K562 (cell line): ENCODE data around the gene ARMCX2. TPM values are rescaled to one million over a fixed set of nuclear protein-coding genes. Genes with fewer than 3 reads are reported as not detected.

Experiments used
- ETV5 ChIP-seq: sonication (generic); formaldehyde crosslinking; IDR thresholded peaks from 2 replicates; pipeline ENCODE4 v1.4.0; 2020; ENCODE audit warnings: low read depth, mild to moderate bottlenecking, missing genetic modification reagents
- ETV6 ChIP-seq, 3 experiments: fragments of 150-350 bp in 1 of 3; sonication (generic) in 1 of 3; formaldehyde crosslinking in 1 of 3; IDR thresholded peaks; 2 replicates each; pipeline versions ENCODE4 v1.6.1 to v1.8.0; 2014 to 2022; ENCODE audit warnings: borderline replicate concordance in 2 of 3, low read depth in 2 of 3, antibody characterized with exemption in 1 of 3, low read length in 1 of 3, mild to moderate bottlenecking in 1 of 3, missing genetic modification reagents in 1 of 3
- FOXM1 ChIP-seq, 2 experiments: fragments of 450-650 bp in 1 of 2; sonication (generic) in 1 of 2; formaldehyde crosslinking in 1 of 2; IDR thresholded peaks; 2 replicates each; pipeline versions ENCODE4 v1.6.1 to v1.9.0; 2017 to 2022; ENCODE audit warnings: low read depth in 2 of 2, mild to moderate bottlenecking in 2 of 2, missing genetic modification reagents in 1 of 2, moderate library complexity in 1 of 2
- NR2F6 ChIP-seq: fragments of 450-650 bp; formaldehyde crosslinking; IDR thresholded peaks from 2 replicates; pipeline ENCODE4 v1.4.0; 2020; ENCODE audit warnings: mild to moderate bottlenecking
- ZBTB17 ChIP-seq: fragments of 450-650 bp; formaldehyde crosslinking; IDR thresholded peaks from 2 replicates; pipeline ENCODE4 v1.4.0; 2020; ENCODE audit warnings: mild to moderate bottlenecking
- ZNF436 ChIP-seq: fragments of 250-450, 450-650 bp; sonication (Bioruptor Pico); formaldehyde crosslinking; IDR thresholded peaks from 2 replicates; pipeline ENCODE4 v1.7.0; 2020; ENCODE audit warnings: mild to moderate bottlenecking
- polyA plus RNA-seq, 8 experiments: library from polyadenylated mRNA; depleted of rRNA in 4 of 8; stranded (reverse) in 5 of 8; unstranded in 3 of 8; fragments of >200 nt; fragmentation: Nextera tagmentation in 2 of 8; fragmentation: Illumina TruSeq in 1 of 8; extraction: Ambion mirVana in 2 of 8; extraction: Trizol in 1 of 8; gene quantifications; 2 replicates each; pipeline versions ENCODE4 v1.2.1 to v1.2.3, GENCODE V29; 2011 to 2014; ENCODE audit warnings: inconsistent platforms in 1 of 8, missing spikeins in 1 of 8
- total RNA-seq, 7 experiments: library from RNA; depleted of rRNA in 6 of 7; stranded (reverse); fragments of >200 nt in 6 of 7; fragmentation: Illumina TruSeq in 2 of 7; extraction: Trizol in 2 of 7; gene quantifications; 2 replicates each; pipeline versions ENCODE4 v1.2.1 to v1.2.3, GENCODE V29; 2011 to 2021; ENCODE audit warnings: low replicate concordance in 1 of 7
- TF ChIP-seq, protein P1 (sequence below): fragments of 200-600 bp; sonication (generic); IDR thresholded peaks from one replicate; pipeline ENCODE4 v1.6.1; 2012; ENCODE audit warnings: mild to moderate bottlenecking, low read depth, low read length, inconsistent platforms
- TF ChIP-seq, protein P2 (sequence below), 2 experiments: fragments of 450-650 bp in 1 of 2; sonication (generic) in 1 of 2; formaldehyde crosslinking; conservative IDR thresholded peaks; 2 replicates each; pipeline versions ENCODE4 v1.4.0 to v1.8.1; 2020 to 2022; ENCODE audit warnings: mild to moderate bottlenecking in 1 of 2, missing genetic modification reagents in 1 of 2
- TF ChIP-seq, protein P3 (sequence below): fragments of 250-450 bp; sonication (Bioruptor Pico); IDR thresholded peaks from 2 replicates; pipeline ENCODE4 v1.5.0; 2021
- TF ChIP-seq, protein P4 (sequence below): sonication (generic); formaldehyde crosslinking; IDR thresholded peaks from 2 replicates; pipeline ENCODE4 v1.9.0; 2022; ENCODE audit warnings: mild to moderate bottlenecking, missing genetic modification reagents
- TF ChIP-seq, protein P5 (sequence below): sonication (generic); formaldehyde crosslinking; IDR thresholded peaks from 2 replicates; pipeline ENCODE4 v1.8.0; 2022; ENCODE audit warnings: mild to moderate bottlenecking, missing genetic modification reagents

The ARMCX2 gene
- total and polyA plus RNA-seq, 9 of the 15 experiments (the other 6 are each of a cell fraction or from before 2014, with no cell fraction given) = 0.03 to 0.16 TPM; not detected in 7

- TF ChIP-seq, protein P1, sequence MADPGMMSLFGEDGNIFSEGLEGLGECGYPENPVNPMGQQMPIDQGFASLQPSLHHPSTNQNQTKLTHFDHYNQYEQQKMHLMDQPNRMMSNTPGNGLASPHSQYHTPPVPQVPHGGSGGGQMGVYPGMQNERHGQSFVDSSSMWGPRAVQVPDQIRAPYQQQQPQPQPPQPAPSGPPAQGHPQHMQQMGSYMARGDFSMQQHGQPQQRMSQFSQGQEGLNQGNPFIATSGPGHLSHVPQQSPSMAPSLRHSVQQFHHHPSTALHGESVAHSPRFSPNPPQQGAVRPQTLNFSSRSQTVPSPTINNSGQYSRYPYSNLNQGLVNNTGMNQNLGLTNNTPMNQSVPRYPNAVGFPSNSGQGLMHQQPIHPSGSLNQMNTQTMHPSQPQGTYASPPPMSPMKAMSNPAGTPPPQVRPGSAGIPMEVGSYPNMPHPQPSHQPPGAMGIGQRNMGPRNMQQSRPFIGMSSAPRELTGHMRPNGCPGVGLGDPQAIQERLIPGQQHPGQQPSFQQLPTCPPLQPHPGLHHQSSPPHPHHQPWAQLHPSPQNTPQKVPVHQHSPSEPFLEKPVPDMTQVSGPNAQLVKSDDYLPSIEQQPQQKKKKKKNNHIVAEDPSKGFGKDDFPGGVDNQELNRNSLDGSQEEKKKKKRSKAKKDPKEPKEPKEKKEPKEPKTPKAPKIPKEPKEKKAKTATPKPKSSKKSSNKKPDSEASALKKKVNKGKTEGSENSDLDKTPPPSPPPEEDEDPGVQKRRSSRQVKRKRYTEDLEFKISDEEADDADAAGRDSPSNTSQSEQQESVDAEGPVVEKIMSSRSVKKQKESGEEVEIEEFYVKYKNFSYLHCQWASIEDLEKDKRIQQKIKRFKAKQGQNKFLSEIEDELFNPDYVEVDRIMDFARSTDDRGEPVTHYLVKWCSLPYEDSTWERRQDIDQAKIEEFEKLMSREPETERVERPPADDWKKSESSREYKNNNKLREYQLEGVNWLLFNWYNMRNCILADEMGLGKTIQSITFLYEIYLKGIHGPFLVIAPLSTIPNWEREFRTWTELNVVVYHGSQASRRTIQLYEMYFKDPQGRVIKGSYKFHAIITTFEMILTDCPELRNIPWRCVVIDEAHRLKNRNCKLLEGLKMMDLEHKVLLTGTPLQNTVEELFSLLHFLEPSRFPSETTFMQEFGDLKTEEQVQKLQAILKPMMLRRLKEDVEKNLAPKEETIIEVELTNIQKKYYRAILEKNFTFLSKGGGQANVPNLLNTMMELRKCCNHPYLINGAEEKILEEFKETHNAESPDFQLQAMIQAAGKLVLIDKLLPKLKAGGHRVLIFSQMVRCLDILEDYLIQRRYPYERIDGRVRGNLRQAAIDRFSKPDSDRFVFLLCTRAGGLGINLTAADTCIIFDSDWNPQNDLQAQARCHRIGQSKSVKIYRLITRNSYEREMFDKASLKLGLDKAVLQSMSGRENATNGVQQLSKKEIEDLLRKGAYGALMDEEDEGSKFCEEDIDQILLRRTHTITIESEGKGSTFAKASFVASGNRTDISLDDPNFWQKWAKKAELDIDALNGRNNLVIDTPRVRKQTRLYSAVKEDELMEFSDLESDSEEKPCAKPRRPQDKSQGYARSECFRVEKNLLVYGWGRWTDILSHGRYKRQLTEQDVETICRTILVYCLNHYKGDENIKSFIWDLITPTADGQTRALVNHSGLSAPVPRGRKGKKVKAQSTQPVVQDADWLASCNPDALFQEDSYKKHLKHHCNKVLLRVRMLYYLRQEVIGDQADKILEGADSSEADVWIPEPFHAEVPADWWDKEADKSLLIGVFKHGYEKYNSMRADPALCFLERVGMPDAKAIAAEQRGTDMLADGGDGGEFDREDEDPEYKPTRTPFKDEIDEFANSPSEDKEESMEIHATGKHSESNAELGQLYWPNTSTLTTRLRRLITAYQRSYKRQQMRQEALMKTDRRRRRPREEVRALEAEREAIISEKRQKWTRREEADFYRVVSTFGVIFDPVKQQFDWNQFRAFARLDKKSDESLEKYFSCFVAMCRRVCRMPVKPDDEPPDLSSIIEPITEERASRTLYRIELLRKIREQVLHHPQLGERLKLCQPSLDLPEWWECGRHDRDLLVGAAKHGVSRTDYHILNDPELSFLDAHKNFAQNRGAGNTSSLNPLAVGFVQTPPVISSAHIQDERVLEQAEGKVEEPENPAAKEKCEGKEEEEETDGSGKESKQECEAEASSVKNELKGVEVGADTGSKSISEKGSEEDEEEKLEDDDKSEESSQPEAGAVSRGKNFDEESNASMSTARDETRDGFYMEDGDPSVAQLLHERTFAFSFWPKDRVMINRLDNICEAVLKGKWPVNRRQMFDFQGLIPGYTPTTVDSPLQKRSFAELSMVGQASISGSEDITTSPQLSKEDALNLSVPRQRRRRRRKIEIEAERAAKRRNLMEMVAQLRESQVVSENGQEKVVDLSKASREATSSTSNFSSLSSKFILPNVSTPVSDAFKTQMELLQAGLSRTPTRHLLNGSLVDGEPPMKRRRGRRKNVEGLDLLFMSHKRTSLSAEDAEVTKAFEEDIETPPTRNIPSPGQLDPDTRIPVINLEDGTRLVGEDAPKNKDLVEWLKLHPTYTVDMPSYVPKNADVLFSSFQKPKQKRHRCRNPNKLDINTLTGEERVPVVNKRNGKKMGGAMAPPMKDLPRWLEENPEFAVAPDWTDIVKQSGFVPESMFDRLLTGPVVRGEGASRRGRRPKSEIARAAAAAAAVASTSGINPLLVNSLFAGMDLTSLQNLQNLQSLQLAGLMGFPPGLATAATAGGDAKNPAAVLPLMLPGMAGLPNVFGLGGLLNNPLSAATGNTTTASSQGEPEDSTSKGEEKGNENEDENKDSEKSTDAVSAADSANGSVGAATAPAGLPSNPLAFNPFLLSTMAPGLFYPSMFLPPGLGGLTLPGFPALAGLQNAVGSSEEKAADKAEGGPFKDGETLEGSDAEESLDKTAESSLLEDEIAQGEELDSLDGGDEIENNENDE = no peak
- TF ChIP-seq ETV6 (IDR thresholded peaks at IDR 0.05; ENCODE audit: borderline replicate concordance in 1 of 2, low read depth in 2 of 2, low read length in 1 of 2) = no peak
- no peak for TF ChIP-seq ETV6 (CRISPR knock-in tag; IDR thresholded peaks at IDR 0.05; ENCODE audit: borderline replicate concordance)
- no peak for TF ChIP-seq ETV5 (CRISPR knock-in tag)
- TF ChIP-seq ZNF436 (CRISPR knock-in tag) = no peak
- TF ChIP-seq, protein P2, sequence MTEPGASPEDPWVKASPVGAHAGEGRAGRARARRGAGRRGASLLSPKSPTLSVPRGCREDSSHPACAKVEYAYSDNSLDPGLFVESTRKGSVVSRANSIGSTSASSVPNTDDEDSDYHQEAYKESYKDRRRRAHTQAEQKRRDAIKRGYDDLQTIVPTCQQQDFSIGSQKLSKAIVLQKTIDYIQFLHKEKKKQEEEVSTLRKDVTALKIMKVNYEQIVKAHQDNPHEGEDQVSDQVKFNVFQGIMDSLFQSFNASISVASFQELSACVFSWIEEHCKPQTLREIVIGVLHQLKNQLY (CRISPR knock-in tag; conservative IDR thresholded peaks at IDR 0.05) = no peak
- no peak for TF ChIP-seq FOXM1 (IDR thresholded peaks at IDR 0.05; ENCODE audit: low read depth)
- TF ChIP-seq FOXM1 (CRISPR knock-in tag; IDR thresholded peaks at IDR 0.05; ENCODE audit: low read depth) = no peak
- no peak for TF ChIP-seq NR2F6 (CRISPR knock-in tag)
- TF ChIP-seq, protein P3, sequence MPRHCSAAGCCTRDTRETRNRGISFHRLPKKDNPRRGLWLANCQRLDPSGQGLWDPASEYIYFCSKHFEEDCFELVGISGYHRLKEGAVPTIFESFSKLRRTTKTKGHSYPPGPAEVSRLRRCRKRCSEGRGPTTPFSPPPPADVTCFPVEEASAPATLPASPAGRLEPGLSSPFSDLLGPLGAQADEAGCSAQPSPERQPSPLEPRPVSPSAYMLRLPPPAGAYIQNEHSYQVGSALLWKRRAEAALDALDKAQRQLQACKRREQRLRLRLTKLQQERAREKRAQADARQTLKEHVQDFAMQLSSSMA (CRISPR knock-in tag) = no peak
- TF ChIP-seq, protein P4, sequence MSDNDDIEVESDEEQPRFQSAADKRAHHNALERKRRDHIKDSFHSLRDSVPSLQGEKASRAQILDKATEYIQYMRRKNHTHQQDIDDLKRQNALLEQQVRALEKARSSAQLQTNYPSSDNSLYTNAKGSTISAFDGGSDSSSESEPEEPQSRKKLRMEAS (CRISPR knock-in tag) = no peak
- TF ChIP-seq, protein P5, sequence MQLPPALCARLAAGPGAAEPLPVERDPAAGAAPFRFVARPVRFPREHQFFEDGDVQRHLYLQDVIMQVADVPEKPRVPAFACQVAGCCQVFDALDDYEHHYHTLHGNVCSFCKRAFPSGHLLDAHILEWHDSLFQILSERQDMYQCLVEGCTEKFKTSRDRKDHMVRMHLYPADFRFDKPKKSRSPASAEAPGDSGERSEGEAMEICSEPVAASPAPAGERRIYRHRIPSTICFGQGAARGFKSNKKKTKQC (CRISPR knock-in tag) = no peak
- no peak for TF ChIP-seq ZBTB17 (CRISPR knock-in tag)
Observed at GRCh38 chrX:101617211-101618191, 42.1 kb downstream of the ARMCX2 start, which contains the start of gene ARMCX6 (continued).
